ENCODE measurements around the gene MXD4. TPM values are rescaled to one million over a fixed set of nuclear protein-coding genes. Genes with fewer than 3 reads are reported as not detected.

MXD4 gene
- total RNA-seq, 1 donor from 2014 or later: 61.3 TPM

DNA sequence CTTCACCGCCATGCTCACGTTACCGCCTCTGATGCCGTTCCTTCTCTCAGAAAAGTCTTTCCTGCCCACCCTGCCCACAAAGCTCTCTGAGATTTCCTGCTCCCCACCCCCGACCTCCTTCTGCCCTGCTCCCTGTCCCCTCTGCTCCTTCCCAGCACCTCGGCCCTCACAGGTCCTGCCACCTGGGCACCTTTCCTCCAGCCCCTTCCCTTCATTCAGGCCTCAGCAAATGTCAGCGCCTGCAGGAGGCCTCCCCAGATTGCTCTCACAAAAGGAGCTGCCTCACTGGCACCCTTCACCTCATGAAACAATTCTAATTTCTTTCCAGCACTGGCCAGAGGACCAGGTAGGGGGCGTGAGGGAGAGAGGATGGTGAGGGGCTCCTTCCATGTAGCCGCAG, 33.6 kb upstream of the MXD4 start:
- DNase-seq (ENCODE audit: low spot score): no peak

GRCh38 chr4:2292646-2293108, 30.8 kb upstream of the MXD4 start:
- DNase-seq (ENCODE audit: low spot score): peak; percentile 55

DNA sequence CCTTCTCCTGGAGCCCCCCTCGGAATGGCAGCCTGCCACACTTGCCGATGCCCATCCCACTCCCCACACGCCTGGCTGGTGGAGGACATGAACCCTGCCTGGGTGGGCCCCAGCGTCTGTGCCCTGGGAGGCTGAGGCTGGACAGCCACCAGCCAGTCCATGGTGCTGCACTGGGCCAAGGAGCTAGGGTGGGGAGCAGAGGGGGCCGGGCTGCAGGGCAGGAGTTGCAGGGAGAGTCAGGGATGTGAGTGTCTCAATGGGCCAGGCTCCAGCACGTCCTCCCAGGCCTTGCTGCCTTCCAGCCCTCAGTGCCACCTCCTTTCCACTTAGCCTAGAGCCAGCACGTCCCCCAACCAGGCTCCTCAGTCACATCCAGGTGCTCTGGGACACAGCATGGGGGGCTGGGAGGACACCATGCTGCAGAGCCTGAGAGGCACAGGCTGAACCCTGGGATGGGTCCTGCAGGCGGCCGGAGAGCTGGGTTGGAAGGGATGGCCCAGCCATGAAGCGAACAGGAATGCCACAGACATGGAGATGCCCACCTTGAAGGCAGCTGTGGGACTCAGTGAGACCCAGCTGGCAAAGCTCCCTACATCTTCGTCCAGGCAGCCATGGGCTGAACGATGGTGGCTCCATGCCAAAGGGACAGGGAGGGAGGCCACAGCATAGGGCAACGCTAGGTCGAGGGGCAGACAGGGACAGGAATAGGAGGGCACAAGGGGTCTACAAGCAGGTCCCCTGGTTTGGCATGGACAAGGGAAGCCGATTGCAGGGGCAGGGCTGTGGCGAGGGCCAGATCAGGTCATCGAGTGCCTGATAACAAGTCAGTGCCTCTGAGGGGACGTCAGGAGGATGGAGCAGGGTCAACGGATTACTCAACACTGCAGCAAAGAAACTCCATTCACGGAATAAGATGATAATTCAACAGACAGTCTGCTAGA, 30.1 kb upstream of the MXD4 start:
- no peak for DNase-seq (ENCODE audit: low spot score)

DNA sequence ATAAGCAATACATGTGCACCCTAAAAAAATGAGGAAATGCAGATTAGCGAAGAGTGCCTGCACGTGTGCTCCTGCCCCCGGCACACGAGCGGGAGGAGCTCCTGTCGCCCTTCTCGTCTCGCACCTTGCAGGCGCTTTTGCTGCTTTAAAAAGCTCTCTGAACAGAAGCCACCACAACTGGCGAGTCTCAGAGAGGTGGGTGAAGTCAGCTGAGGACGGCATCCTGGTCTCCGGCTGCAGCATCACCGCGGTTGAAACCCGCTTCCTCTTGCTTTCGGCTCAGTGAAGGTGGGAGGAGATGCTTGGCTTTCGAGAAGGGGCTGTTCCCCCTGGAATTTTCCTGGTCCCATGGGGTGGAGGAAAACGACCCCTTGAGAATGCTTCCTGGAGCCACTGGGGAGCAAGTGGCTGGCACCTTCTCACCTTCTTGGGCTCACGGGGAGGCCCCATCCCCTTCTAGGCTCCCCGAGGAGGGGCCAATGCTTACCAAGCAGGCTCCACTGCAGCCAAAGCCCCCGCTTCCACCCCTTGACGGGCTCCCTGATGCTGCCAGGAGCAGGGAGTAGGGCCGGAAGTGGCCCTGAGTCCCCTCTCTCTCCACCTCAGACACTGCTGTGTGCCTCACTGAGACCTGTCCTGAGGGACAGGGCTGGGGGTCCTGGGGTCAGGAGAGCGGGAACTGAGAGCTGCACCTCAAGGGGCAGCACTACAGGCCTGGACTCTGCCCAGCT, 29.2 kb upstream of the MXD4 start:
- DNase-seq (ENCODE audit: low spot score): no peak

DNA sequence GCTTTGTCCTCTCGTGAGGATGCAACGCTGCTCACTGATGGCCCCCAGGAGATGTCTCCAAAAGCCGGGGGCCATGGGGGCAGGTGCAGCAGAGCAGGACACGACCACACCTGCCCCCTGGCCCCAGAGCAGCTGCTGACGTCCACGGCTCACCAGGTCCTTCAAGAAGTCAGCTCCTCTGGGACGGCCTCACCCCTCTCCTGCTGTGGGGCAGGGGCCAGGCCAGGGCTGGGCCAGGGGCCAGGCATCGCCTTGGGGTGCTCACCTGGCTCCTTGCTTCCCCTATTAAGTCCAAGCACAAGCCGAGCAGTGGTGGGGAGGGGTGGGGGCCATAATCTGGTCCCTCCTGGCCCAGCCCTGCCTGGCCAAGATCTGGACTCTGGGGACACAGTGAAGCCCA, 28.6 kb upstream of the MXD4 start:
- DNase-seq (ENCODE audit: low spot score): no peak

DNA sequence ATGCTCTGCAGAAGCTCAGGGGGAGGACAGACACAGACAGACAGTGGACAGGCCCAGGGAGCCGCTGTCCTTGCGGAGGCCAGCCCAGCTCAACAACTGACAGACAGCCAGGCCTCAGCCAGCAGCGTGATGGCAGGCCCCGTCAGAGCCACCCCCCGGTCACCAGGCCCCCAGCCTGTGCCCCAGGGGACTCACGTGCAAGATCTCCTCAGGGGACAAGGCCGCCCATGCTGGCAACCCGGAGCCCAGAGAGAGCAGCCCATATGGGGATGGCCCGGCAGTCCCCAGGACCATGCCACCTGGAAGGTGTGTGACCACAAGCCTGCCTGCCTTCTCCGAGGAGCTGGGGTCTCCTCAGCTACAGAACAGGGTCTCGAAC, 28.0 kb upstream of the MXD4 start:
- no peak for DNase-seq (ENCODE audit: low spot score)

- DNase-seq (ENCODE audit: low spot score): no peak
Observed at GRCh38 chr4:2289311-2289954, 27.5 kb upstream of the MXD4 start.

DNA sequence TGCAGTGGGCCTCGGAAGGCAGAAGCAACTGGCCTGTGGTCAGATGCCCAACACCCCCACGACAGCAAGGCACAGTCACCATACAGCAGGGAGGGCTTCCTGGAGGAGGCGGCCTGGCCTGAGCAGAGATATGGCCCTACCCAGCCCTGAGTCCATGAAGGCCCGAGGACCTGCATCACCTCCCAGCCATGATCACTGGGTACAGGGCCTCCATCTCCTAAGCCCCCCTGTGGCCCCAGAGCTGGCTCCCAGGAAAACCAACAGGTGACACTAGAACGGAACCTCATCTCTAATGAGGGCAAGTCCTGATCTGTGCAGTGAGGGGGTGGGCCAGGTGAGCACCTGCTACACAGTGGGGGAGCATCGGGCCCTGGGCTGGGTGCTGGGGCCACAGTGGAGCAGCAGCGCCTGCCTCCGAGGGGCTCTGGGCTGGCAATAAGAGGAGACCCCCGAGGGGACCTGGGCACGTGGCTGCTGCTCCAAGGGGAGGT, 26.2 kb upstream of the MXD4 start:
- no peak for DNase-seq (ENCODE audit: low spot score)

DNA sequence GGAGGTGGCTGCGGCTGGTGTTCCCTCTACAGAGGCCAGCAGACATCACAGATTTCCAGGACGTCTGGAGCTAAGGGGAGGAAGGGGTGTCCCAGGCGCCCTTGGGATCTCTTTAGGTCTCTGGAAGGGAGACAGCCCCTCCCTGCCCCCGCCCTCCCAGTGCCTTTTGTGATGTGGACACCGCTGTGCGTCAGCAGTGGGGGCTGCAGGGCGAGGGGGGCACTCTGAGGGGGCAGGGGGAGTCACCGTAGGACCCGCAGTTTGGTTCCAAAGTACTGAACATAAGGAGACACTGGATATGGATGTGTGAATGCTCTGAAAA, 25.6 kb upstream of the MXD4 start:
- no peak for DNase-seq (ENCODE audit: low spot score)

GRCh38 chr4:2286904-2287593, 25.1 kb upstream of the MXD4 start:
- DNase-seq (ENCODE audit: low spot score): no peak

DNA sequence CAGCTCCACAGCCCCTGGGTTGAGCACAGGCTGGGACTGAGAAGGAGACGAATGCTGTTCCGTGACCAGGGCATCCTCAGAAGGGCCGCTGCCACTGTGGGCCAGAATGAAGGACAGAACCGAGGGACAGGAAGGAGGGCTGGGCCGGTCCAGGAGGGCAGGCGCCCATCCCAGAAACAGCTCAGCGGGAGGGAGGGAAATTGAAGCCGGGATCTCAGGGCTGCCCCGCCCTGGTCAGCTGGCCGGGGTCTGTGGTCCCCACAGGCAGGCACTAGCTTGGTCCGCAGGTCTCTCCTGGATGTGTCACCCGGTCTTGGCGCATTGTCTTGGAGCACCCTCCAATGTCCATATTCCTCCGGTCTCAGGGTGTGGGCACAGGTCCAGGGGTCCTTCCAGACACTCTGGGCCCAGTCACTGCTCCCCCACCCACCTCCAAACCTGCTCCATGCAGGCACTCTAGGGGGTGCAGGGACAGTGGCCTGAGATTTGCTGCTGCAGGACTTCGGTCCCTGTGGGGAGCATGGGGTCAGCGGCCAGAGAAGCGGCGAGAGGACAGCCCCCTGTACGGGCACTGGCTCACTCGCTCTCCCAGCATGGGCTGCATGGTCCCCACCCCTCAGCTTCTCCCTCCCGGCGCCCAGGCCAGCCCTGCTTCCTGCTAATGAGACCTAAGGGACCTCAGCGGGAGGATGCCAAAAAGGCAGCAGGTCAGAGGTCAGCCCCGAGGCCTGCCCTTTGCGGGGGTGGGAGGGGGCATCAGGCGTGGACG, 23.9 kb upstream of the MXD4 start:
- DNase-seq (ENCODE audit: low spot score): no peak

GRCh38 chr4:2284934-2285612, 23.2 kb upstream of the MXD4 start:
- DNase-seq (ENCODE audit: low spot score): no peak

GRCh38 chr4:2284161-2284933, 22.4 kb upstream of the MXD4 start:
- DNase-seq (ENCODE audit: low spot score): no peak

GRCh38 chr4:2283199-2283711, 21.3 kb upstream of the MXD4 start:
- no peak for DNase-seq (ENCODE audit: low spot score)

GRCh38 chr4:2281575-2282343, 19.9 kb upstream of the MXD4 start:
- DNase-seq (ENCODE audit: low spot score): no peak

GRCh38 chr4:2280531-2281300, 18.8 kb upstream of the MXD4 start:
- DNase-seq (ENCODE audit: low spot score): no peak

GRCh38 chr4:2277956-2278355, 16.0 kb upstream of the MXD4 start:
- no peak for DNase-seq (ENCODE audit: low spot score)
